Left cardiac atrium (tissue), 4 donors: ENCODE results near the gene RBM34. TPM values are rescaled to one million over a fixed set of nuclear protein-coding genes. Genes with fewer than 3 reads are reported as not detected.

Experiments used
- ATAC-seq, 2 donors: fragments of 200-7000 bp; cut with Tn5 transposase; one replicate each; pipeline ENCODE4 v1.9.1; 2020; ENCODE audit warnings: mild to moderate bottlenecking in 2 of 2, moderate library complexity in 2 of 2
- DNase-seq: peaks from one replicate; pipeline ENCODE4 v3.0.0-alpha.2; 2020
- intact Hi-C, 2 donors: fragments of 100-400 bp; cut with DNase I; formaldehyde crosslinking; loops; one replicate each; pipeline versions ENCODE4 v1.14.1 to v1.15.1; 2022 to 2023
- total RNA-seq, 2 donors: library from RNA; stranded (reverse); fragmentation: NEBNext Ultra II Directional; extraction: Animal tissue kit (Norgen Biotek cat#: 25700); gene quantifications; one replicate each; pipeline ENCODE4 v1.2.1, GENCODE V29; 2021
- donor health status: DM: no; HTN: yes; CAD: no.
- donor health status: DM: no; HTN: yes; CAD: no; lungs with severe emphysema.
- donor health status: DM: yes; HTN: yes; CAD: no.
- donor health status: Dilated cardiomyopathy.

The RBM34 gene
- total RNA-seq, 2 donors from 2014 or later, result 47.0 to 54.6 TPM

GRCh38 chr1:235157150-235157549 is 3.9 kb downstream of the RBM34 start:
- DNase-seq (no peak), ATAC-seq (no peak)
- intact Hi-C loops, result no loop called here

- intact Hi-C loops, result no loop called here
- DNase-seq (no peak), ATAC-seq (no peak)
Observed at GRCh38 chr1:235156740-235157139, 4.3 kb downstream of the RBM34 start.

GRCh38 chr1:235156265-235156664 is 4.8 kb downstream of the RBM34 start:
- intact Hi-C loops, result no loop called here
- DNase-seq, result no peak
- no peak for ATAC-seq

GRCh38 chr1:235152235-235152634 is 8.8 kb downstream of the RBM34 start:
- intact Hi-C loops, result no loop called here
- no peak for ATAC-seq

DNA sequence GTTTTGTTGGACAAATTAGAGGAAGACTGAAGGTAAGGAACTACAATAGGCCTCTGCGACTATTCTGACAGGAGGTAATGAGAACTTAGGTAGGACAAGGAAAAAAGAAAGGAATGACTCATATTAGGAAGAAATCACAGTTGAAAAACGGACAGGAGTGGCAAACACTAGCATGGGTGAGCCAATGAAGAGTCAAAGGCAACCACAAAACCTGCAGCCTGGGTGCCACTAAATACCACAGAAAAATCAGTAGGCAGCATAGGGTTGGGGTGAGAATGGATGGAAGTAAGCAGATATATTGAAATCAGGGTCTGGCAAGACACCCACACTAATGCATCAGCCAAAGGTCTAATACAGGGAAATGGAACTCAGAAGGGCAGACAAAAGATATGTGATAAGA is 10.0 kb downstream of the RBM34 start:
- no peak for DNase-seq
- ATAC-seq, result no peak
- intact Hi-C loops, result no loop called here

More at GRCh38 chr1:235152235-235152634, 8.8 kb downstream of the RBM34 start:
- no peak for DNase-seq

DNA sequence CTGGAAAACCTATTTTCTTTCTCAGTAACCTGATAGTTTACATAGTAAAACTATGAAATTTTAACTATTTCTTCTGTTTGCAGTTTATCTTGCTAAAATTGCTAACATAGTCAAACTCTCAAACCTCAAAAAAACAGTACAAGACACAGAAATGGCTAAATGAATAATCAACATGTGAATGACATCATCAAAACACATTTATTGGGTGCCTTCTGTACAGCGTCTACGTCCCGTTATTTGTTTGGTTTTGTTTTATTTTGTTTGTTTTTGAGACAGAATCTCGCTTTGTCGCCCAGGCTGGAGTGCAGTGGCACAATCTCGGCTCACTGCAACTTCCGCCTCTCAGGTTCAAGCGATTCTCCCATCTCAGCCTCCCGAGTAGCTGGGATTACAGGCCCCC is 11.2 kb downstream of the RBM34 start:
- intact Hi-C loops, result no loop called here
- no peak for DNase-seq

GRCh38 chr1:235147269-235147668 is 13.8 kb downstream of the RBM34 start:
- intact Hi-C loops, result no loop called here
- no peak for DNase-seq
- no peak for ATAC-seq

More for the DNA sequence above, 11.2 kb downstream of the RBM34 start:
- ATAC-seq, result no peak

GRCh38 chr1:235145639-235146038 is 15.4 kb downstream of the RBM34 start:
- intact Hi-C loops, result no loop called here
- ATAC-seq (no peak), DNase-seq (no peak)

DNA sequence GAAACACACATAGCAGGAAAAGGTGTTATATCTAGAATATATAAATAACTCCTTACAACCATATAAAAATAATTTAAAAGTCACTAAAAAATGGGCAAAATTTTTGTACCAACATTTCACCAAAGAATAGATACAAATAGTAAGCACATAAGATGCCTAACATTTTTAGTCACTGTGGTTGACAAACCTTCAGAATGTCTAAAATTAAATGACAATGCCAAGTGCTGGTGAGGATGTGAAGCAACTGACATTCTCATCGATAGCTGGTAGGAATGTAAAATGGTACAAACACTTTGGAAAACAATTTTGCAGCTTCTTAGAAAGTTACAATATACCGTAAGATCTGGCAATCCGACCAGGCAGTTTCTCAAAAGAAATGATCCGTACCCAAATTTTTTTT is 18.1 kb downstream of the RBM34 start:
- intact Hi-C loops, result no loop called here

DNA sequence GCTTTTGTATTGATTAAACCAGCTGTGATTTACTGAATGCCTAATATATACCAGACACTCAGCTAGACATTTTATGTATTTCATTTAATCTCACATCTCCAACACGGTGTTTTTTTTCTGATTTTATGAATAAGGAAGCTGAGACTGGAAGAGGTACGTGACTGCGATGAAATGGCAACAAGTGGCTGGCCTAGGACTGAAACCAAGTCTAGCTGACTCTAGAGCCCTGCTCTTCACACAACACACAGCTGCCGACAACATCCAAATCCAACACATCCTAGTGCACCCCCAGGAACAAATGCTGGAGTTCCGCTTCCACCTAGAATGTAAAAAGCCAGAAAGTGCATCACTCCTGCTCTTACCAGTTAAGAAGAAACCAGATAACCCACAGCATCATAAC is 21.7 kb downstream of the RBM34 start:
- DNase-seq (no peak), ATAC-seq (no peak)
- intact Hi-C loops, result no loop called here

More for the DNA sequence above, 18.1 kb downstream of the RBM34 start:
- DNase-seq (no peak), ATAC-seq (no peak)

- intact Hi-C loops, result no loop called here
- ATAC-seq (no peak), DNase-seq (no peak)
Observed at GRCh38 chr1:235138821-235139220, 22.2 kb downstream of the RBM34 start.

GRCh38 chr1:235136111-235136510 is 24.9 kb downstream of the RBM34 start:
- ATAC-seq (no peak), DNase-seq (no peak)
- intact Hi-C loops, result no loop called here

DNA sequence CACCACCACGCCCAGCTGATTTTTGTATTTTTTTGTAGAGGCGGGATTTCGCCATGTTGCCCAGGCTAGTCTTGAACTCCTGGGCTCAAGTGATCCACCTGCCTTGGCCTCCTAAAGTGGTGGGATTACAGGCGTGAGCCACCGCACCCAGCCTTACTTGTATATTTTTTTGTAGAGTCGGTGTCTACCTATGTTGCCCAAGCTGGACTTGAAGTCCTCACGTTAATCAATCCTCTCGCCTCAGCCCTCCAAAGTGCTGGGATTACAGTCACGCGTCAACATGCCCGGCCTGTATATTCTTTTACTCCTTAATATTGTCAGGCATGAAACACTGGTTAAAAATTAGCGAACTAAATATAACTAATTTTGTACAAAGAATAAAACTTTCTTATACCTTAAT is 26.9 kb downstream of the RBM34 start:
- DNase-seq (no peak), ATAC-seq (no peak)
- intact Hi-C loops, result no loop called here

DNA sequence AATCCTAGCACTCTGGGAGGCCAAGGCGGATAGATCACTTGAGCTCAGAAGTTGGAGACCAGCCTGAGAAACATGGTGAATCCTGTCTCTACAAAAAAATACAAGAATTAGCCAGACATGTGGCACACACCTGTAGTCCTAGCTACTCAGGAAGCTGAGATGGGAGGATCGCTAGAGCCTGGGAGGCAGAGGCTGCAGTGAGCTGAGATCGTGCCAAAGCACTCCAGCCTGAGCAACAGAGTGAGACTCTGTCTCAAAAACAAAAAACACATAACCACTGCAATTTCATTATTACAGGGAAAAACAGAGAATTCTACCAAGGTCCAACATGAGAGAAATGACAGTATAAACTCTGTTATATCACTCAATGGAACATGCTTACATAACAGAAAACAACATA is 28.0 kb downstream of the RBM34 start:
- intact Hi-C loops, result no loop called here
- no peak for DNase-seq
- no peak for ATAC-seq

DNA sequence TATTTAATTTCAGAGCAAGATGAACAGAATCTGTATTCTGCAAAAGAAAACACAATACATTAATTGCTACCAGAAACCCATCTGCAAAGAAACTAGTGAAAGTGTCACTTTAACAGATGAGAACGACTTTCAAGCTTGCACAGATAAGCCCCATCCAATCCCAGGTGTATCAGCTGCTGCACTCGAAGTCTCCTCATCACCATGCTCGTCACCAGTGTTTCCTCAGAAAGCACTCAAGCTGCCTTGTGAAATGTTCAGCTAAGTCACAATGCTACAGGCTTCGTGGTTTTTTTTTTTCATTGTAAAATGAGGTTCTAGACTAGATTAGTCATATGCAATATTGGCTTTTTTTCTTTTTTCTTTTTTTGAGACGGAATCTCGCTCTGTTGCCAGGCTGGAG is 29.1 kb downstream of the RBM34 start:
- ATAC-seq (no peak), DNase-seq (no peak)
- intact Hi-C loops, result no loop called here

- intact Hi-C loops, result no loop called here
- DNase-seq (no peak), ATAC-seq (no peak)
Observed at GRCh38 chr1:235130766-235131270, 30.2 kb downstream of the RBM34 start.

GRCh38 chr1:235129774-235130570 is 31.1 kb downstream of the RBM34 start:
- intact Hi-C loops, result no loop called here
- DNase-seq, result no peak
- no peak for ATAC-seq

DNA sequence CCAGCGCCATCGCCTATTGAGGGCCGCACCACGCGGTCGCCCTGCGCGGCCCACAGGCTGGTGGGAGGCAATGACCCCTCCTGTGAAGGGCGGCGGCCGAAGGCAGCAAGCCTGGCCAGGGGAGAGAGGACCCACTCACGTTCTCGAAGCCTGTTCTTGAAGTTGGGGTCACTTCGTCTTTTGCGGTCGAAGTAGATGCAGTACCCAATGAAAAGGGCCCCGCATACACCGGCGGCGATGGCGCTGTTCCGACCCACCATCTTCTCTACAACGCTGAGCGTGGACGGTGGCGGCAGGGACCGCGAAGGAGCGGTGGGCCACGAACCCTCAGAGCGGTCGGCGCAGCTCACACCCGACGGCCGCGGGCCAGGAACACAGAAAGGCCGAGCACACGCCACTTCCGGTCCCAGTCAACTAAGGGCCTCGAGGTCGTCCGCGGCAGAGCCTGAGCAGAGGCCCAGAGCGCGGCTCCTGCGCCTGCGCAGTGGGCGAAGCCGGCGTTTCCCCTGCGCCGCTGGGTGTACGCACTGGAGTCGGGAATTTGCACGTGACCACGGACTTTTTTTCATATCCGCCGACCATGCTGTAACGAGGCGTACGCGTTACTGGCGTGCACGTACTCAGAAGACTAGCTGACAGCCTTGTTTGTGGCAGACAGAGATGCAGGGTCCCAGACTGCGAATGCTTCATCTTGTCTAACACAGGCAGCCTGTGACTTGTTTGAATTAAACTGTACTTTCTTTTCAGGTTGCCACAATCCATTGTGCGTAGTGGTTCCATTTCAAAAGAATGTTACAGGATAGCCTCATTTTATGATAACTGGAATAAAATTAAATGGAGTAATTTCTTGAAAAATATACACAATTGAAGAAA is 32.4 kb downstream of the RBM34 start, which contains the start of gene TOMM20:
Gene TOMM20, minus strand, starts transcription at position 382 of the 873 bp plus-strand sequence. Its CDS starts 122 bp downstream, at position 260.
- intact Hi-C loops, result no loop called here
- DNase-seq (peak; percentile 96), ATAC-seq (peak; percentile 98)

GRCh38 chr1:235127732-235128455 is 33.2 kb downstream of the RBM34 start:
- intact Hi-C loops, result no loop called here
- peak; percentile 11 to 14 for ATAC-seq
- DNase-seq, result no peak
